ENCODE results near the gene RFX8.

DNA sequence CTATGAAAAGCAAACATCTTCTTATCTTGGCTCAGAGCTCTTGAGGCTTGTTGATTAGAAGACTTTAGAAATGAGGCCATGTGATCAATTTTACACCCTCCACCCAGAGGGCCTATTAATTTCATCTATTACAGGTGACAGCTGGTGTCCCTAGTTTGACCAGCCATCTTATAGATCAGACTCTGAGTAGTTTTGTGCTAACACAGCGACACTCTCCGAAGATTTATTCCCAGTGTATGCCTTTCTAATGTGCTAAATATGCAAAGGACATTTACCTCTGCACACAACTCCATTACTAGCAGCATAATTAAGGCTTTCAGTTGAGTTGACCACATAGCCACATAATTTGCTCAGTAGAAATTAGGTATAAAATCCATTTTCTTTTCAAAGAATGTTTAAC is 2.6 kb upstream of the RFX8 start:
- TF ChIP-seq, protein P1, sequence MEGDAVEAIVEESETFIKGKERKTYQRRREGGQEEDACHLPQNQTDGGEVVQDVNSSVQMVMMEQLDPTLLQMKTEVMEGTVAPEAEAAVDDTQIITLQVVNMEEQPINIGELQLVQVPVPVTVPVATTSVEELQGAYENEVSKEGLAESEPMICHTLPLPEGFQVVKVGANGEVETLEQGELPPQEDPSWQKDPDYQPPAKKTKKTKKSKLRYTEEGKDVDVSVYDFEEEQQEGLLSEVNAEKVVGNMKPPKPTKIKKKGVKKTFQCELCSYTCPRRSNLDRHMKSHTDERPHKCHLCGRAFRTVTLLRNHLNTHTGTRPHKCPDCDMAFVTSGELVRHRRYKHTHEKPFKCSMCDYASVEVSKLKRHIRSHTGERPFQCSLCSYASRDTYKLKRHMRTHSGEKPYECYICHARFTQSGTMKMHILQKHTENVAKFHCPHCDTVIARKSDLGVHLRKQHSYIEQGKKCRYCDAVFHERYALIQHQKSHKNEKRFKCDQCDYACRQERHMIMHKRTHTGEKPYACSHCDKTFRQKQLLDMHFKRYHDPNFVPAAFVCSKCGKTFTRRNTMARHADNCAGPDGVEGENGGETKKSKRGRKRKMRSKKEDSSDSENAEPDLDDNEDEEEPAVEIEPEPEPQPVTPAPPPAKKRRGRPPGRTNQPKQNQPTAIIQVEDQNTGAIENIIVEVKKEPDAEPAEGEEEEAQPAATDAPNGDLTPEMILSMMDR (IDR thresholded peaks at IDR 0.05; ENCODE audit: low read length) = no peak
- TF ChIP-seq EZH2phosphoT487 (IDR thresholded peaks at IDR 0.05; ENCODE audit: low read length) = no peak
- TF ChIP-seq EZH2 (optimal IDR thresholded peaks at IDR 0.05; ENCODE audit: low read depth, low read length) = no peak

All from MM.1S (cell line).